GM18519 (cell line): Measurements from ENCODE around the gene TTLL11.

Experiments
- ATAC-seq: cut with Tn5 transposase; IDR thresholded peaks from one replicate; pipeline ENCODE4 v1.9.1; 2021; ENCODE audit warnings: mild to moderate bottlenecking, moderate library complexity; ENCODE audit not compliant: unreplicated experiment, low FRiP score

TTLL11 gene

DNA sequence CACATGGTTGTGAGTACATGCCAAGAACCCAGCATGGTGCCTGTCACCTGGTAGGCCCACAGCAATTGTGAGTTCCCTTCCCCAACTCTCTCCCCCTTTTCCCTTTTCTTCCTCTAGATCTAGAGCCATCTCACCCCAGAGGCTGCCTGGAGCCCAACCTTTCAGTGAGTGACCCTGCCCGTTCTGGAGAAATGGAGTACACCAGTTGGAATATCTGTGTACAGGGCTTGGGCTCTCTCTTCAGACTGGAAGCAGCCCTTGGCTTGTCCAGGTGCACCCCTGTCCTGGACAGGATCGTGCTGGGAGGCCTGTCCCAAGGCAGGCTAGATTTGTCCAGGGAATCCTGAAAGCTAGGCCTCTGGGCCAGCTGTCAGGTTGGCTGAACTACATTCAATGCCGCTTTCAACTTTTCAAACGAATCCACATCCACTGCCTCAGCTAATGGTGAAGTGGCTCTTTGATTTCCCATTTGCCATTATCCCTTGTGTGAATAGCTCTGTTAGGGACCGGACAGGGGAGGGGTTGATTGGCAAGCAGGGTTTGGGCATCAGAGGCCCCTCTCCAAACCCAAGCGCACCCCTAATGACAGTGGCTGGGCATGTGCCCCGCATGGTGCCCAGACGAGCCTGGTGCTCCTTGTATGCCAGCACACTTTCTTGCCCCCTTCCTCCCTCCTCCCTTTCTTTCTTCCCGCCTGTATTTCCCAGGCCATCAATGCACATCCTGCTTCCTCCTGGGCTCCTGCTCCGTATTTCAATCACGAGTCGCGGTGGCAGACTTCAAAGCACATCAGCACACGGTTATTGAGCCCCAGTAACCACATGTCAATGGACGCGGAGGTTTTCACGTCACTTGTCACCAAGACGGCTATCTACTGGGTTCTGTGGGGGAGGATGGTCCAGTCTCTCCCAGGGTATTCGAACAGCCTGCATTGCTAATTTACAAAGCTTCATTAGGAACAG is 230.5 kb downstream of the TTLL11 start:
- ATAC-seq = no peak

DNA sequence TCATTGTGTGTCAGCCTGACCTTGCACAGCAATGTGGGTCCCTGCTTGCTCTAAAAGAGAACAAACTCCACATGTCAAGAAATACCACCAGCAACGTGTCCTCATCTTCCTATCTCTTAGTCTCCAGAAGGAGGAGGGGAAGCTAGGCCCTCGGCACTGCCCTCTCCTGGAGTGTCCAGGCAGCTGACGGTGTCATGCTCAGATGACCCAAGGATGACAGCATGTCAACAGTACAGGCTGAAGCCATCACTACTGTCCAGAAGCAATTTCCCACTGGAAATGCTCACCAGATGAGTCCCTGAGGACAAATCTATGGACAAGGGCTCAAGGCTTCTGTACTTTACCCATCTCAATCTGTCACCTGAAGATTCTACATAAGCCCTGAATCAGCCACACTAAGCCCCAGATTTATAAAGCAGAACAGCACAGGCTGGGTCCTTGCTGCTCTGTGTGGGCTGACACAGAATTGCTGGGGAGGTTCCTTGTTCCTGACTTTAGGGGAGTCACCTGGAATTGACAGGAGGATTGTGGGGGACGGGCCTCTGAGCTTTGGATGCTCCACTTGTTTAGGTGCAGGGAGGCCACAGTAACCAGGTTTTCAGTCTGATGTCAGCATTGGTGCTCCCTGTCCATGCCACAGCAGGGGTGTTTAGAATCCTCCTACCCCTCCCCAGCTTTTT is 231.5 kb downstream of the TTLL11 start:
- no peak for ATAC-seq

GRCh38 chr9:121860744-121861143 is 232.4 kb downstream of the TTLL11 start:
- ATAC-seq = no peak

DNA sequence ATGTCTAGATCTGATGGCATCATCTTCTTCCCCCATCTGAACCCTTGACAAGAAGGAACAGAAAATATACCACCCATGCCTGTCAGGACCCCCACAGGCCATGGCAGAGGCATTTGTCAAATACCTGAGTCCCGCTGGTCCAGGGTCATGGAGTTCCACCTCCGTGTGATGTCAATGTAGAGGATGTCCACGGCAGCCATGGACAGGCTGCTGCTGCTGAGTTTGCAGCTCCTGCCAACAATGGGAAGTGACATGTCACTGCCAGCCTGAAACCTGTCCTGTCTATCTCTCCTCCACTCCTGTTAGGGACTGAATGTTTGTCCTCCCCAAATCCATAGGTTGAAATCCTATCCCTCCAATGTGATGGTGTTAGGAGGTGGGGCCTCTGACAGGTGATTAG is 232.9 kb downstream of the TTLL11 start:
- ATAC-seq = no peak

DNA sequence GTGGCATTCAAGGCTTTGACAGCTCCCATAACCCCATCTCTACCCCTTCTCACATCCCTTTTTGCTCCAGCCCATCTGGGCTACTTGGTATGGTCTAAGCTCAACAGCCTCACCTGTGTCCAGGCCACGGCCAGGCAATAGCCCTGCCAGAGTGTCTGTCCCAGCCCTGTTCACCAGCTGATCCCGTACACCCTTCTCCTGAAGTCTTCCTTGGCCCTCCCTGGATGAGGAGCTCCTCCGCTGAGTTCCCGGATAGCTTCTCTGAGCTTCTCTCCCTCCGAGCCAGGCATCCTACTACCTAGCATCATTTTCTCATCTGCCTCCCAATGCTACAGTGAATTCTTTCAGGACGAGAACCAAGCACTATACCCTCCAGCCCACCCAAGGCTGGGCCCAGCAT is 233.5 kb downstream of the TTLL11 start:
- no peak for ATAC-seq

DNA sequence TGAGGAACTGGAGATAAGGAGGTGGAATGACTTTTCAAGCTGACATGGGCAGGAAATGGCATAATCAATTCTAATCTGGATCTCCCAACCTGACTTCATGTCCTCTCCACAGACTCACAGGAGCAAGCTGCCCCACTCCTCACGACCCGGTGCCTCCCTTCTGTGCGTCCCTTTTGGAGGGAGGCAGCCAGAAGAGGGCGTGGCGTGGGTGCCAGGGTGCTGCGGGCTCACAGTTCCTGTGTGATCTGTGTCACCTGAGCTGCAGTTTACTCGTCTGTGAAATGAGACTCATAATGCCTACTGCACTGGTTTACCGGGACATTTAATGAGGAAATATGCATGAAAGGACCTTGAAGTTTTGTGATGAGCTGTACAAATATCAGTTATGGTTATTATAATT is 234.3 kb downstream of the TTLL11 start:
- no peak for ATAC-seq

DNA sequence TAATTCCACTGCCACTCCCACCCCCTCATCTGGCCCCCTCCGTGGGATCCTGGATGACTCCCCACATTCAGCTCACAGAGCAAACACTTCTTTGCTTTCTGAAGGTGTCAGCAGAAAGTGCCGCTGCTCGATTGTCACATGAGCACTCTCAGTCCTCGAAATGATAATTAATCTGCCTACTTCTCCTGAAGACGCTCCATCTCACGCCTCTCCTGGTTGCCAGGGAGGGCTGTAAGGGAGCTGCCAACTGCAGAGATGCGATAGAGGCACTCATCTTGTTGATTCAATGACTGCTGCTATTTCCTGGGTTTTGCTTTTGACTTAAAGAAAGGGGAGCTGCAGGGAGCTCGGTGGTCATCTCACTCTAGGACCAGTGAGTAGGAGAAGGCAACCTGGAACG is 235.2 kb downstream of the TTLL11 start:
- no peak for ATAC-seq

DNA sequence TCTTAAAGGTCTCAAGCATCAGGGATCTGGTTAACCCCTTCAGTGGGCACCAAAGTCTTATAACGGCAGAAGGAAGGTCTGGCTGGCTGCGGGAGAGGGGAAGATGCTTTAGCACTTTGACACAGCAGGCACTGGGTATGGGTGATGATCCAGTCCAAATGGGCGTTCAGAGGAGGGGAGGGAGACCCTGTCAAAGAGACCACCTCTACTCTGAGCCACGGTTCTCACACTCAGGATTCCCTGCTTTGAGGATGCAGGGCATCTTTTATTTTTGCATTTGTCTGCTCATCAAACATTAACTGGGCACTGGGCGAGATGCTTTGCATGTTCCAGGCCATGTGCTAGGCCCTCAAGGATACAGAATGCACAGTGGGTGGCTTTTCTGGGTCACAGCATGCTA is 237.6 kb downstream of the TTLL11 start:
- ATAC-seq = no peak

DNA sequence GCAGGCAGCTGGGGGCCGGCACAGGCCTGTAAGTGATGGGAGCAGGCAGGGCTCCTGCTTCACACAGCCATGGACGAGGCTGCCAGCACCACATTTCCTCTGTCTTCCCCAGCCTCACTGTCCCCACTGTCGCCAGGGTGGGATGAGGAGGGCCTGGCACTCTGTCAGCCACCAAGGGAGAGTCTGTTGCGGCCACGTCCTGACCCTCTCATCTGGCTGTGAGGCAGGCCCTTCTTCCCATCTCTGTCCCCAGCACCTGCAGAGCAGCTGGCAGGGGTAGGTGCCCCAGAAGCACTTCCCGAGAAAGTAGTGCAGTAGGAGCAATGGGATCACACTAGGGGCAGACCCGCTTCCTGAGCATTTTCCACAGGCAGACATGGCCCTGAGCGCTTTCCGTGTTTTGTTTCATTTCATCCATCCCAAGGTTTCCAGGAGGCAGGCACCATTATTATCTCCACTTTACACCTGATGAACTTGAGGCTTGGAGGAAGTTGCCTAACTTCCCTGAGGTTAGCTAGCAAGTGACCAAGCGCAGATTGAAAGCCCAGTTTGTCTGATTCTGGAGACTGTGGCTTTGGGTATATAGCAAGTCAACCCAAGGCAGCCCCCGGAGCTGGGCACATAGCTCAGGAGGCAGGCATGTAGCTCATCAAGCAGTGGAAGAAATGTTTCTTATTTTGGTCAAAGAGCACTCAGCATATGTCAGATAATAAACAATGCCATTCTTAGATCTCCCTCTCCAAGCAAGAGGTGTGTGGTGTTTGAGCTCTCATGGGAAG is 239.3 kb downstream of the TTLL11 start:
- no peak for ATAC-seq

GRCh38 chr9:121852651-121853616 is 240.2 kb downstream of the TTLL11 start:
- ATAC-seq = no peak

DNA sequence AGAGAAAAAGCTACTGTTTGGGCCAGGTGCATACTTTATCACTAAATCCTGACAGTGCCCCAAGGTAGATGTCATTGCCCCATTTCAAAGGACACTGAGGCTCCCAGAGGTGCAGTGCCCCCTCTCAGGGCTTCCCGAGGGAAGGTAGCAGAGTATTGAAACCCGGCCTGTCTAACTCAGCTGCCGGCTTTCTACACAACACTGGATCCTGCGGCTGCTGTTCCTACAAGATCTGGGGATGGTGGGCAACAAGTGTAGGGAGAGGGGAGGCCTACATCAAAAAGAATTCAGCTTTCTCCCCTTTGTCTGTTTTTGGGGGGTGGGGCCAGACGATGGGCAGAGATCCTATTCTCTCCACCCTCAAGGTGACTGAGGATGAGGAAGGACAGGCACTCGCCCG is 240.9 kb downstream of the TTLL11 start:
- ATAC-seq = no peak

- no peak for ATAC-seq
Observed at GRCh38 chr9:121851641-121852091, 241.4 kb downstream of the TTLL11 start.

DNA sequence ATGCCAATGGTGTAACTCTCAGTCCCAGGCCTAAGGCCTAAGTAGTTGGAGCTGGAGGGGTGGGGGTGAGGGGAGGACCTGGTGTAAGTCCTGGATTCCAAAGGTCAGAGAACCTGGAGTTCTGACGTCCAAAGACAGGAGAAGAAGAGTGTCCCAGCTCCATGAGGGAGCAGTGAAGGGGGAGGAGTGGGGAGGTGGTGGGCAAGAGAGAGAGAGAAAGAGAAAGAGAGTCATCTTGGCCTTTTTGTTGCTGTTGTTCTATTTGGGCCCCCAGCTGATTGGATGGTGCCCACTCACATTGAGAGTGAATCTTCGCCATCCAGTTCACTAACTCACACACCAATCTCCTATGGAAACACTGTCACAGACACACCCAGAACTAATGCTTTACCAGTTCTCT is 242.7 kb downstream of the TTLL11 start:
- ATAC-seq = no peak

DNA sequence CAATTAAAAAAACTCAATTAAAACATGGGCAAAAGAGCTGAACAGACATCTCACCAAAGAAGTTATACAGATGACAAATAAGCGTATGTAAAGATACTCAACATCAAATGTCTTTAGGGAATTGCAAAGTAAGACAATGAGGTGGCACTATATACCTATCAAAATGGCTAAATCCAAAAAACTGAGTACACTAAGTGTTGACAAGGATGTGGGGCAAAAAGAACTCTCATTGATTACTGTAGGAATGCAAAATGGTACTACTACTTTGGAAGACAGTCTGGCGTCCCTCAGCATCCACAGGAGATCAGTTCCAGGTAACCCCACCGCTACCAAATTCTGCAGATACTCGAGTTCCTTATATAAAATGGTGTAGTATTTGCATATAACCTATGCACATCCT is 243.6 kb downstream of the TTLL11 start:
- ATAC-seq = no peak

DNA sequence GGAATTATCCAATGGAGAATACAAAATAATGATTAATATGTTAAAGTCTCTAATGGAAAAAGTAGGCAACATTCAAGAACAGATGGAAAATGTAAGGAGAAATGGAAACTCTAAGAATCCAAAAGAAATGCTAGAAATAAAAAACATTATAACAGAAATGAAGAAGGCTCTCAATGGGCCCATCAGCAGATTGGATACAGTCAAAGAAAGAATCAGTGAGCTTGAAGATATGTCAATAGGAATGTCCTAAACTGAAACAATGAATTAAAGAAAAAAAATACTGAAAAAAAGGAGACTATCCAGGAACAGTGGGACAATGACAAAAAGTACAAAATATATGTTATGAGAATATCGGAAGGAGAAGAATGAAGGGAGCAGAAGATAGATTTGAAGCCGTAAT is 248.5 kb downstream of the TTLL11 start:
- no peak for ATAC-seq

DNA sequence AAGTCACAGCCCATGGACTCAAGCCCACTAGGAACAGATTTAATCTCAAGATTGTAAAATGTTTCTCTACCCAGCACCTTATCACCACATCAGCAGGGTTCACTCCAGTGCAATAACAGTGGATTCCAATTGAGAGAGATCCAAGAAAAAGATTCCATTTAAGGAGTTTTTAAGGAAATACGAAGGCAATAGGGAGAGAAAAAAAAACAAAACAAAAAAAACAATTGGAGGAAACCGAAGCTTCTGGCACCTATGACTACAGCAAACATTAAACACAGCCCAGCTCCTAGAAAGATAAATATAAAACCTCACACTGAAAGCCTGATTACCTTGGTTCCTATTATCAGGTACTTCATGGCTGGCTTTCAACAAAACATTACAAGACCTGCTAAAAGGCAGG is 249.0 kb downstream of the TTLL11 start:
- no peak for ATAC-seq

- no peak for ATAC-seq
Observed at GRCh38 chr9:121842612-121842978, 250.5 kb downstream of the TTLL11 start.

DNA sequence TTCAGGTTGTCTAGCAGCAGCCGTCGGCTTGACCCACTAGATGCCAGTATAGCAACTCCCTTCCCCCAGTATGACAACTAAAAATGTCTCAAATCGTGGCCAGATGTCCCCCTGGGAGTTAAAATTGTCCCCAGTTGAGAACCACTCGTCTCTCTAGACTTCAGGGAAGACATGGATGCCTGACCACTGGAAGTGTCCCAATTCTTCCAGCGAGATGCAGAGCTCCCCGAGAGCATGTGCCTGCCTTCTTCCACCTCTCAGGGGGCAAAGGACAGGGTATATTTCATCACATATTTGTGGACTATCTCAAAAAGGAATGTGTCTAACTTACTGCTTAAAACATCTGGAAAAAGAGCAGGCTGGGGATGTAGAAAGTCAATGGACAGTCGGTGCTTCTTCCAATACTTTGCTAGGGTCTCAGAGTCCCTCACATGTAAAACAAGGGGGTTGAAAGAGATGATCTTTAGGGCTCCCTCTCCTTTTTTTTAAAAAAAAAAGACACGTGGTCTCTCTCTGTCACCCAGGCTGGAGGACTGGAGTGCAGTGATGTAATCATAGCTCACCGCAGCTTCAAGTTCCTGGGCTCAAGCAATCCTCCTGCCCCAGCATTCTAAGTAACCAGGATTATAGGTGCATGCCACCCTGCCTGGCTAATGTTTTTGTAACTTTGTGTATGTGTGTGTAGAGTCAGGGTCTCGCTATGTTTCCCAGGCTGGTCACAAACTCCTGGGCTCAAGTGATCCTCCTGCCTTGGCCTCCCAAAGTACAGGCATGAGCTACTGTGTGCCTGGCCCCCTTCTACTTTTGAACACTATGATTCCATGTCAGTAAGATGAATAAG is 251.1 kb downstream of the TTLL11 start:
- ATAC-seq = no peak
